Stimulated activated CD8-positive, alpha-beta memory T cell treated with anti-CD3 and anti-CD28 coated beads, Interleukin-4, amount 100 ng/mL, for 48 hours (primary cell): ENCODE data around the gene CASQ2.
"Not testable (repeated sequence)": the region's sequence is repeated elsewhere in the genome, so short reads cannot be mapped to it uniquely, and the experiment has no call there.

Experiments
- DNase-seq: peaks from one replicate; pipeline ENCODE4 v3.0.0-alpha.2; 2020

Gene CASQ2

GRCh38 chr1:115779075-115779474 lies 10.6 kb upstream of the CASQ2 start:
- not testable (repeated sequence) for DNase-seq

- DNase-seq, result peak; percentile 24
These were observed 3.4 kb upstream of the CASQ2 start for GRCh38 chr1:115771847-115772457.

- no peak for DNase-seq
These were observed 2.8 kb upstream of the CASQ2 start for GRCh38 chr1:115771094-115771846.

- no peak for DNase-seq
These were observed 1.1 kb downstream of the CASQ2 start for GRCh38 chr1:115767403-115767802.

- no peak for DNase-seq
These were observed 3.4 kb downstream of the CASQ2 start for GRCh38 chr1:115765091-115765490.

- no peak for DNase-seq
These were observed 4.0 kb downstream of the CASQ2 start for GRCh38 chr1:115764541-115764940.

- no peak for DNase-seq
These were observed 5.7 kb downstream of the CASQ2 start for GRCh38 chr1:115762779-115763178.

GRCh38 chr1:115761601-115762302 lies 6.8 kb downstream of the CASQ2 start:
- DNase-seq, result no peak

DNA sequence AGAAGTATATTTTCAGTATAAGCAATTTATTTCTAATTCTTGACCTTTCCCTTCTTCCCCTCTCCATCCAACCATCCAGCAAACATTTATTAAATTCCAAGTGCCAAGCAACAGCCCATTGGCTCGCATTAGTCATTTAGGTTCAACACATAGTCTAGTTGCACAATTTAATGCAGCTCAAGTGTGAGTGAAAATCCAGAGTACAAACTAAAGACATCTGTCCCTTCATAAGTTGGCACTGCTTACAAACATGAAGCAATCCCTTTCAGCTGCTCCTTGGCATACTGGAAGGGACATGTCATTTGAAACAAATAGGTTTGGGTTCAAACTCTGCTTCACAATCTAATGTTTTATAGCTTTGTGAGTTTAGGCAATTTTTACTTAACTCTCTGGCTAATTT lies 10.7 kb downstream of the CASQ2 start:
- no peak for DNase-seq

- no peak for DNase-seq
These were observed 11.2 kb downstream of the CASQ2 start for GRCh38 chr1:115757326-115757725.

DNA sequence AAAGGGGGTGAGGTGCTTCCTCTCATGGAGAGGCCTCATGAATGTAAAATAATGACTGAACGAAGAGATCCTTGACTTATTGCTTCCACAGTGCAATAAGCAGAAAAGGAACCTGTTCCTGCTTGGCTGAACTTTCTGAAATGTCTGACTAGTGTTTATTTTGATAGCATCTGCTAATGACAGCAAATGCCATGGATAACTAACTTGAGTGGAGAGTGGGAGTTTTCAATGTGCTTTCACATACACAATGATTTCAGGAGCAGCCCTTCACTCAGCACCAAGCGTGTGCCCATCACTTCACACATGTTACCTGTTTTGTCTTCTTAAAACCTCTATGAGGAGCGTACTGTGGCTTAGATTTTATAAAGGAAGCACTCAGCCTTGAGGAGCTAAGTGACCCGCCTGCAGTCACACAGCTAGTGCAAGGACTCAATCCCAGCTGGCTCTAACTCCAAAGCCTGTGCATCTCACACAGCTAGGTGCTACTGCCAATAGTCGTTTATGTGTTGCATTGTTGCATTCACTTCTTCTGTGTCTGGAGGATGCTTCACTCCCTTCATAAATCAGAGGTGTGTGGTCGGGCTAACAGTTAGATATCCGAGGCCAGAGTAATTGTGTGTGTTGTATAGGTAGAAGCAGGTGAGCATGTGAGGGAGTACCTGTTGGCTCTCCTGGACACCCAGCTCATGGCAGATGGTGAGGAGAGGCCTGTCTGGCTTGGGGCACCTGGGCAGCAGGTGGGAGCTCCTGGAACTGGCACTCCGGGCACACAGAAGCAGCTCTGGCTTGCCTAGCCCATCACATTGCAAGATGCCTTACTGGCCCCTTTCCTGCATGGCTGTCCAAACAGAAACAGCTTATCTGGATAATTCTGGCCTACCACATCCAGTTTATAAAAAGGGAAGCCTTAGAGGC lies 12.8 kb downstream of the CASQ2 start:
- no peak for DNase-seq

DNA sequence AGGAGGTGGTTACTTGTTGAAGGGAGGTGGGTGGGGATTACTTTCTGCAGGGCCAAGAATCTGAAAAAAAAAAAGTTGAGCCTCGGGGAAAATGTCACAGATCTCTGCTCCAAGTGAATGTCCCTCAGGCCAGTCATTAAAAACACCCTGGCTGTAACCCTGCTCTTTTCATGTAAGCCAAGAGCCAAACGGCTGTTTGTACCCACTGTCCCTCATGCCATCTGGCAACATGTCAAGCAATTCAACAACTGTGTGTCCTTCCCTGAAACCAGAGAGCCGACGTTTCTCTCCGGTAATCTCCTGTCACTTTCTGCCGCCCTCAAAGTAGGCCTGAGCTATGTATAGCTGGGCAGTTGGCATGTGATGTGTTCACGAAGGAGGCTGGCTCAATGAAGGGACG lies 14.7 kb downstream of the CASQ2 start:
- no peak for DNase-seq

GRCh38 chr1:115753361-115753760 lies 15.2 kb downstream of the CASQ2 start:
- no peak for DNase-seq

GRCh38 chr1:115748401-115749150 lies 19.9 kb downstream of the CASQ2 start:
- no peak for DNase-seq

DNA sequence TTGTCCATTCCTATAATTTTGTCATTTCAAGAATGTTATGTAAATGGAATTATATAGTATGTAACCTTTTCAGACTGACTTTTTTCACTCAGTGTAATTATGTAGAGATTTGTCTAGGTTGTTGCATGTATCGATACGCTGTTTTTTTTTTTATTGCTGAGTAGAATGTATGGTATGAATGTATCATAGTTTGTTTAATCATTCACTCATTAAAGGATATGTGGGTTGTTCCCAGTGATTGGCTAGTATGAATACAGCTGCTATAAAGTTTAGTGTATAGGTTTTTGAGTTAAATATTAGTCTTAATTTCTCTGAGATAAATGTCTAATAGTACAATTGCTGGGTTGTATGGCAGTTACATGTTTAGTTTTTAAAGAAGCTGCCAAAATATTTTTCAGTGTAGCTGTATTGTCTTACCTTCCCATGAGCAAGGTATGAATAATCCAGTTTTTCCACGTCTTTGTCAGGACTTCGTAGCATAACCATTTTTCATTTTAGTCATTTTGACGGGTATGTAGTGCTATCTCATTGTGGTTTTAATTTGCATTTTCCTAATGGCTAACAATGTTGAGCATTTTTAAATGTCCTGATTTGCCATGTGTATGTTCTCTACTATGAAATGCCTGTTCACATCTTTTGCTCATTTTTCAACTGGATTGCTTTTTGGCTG lies 22.4 kb downstream of the CASQ2 start:
- no peak for DNase-seq

DNA sequence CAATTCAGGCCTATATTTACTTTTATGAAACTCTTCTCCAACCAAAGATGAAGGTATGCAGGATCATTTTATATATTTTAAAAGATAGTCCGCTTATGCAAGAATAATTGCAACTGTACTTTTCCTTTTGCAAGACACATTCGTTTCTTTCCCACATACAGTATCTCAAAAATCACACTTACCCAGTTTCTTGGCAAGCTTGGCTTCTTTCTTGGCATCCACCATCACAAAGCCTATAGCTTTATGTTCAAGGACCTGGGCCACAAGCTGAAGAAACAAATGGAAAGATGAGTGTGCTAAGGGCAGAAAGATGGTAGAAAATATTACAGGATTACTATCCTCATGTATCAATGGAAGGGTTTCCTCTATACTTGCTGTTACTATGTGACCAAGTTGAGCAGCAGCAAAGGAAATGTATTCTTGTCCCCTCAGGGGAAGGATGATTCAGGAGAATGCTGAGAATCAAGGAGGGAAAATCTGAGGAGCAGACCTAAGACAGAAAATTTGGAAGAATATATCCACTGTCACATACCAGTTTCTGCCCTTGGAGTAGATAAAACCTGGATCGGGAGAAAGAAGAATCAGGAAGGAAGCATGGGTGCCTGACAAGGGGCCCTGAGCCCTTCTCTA lies 23.8 kb downstream of the CASQ2 start:
- no peak for DNase-seq

GRCh38 chr1:115740811-115741210 lies 27.7 kb downstream of the CASQ2 start:
- DNase-seq, result no peak

DNA sequence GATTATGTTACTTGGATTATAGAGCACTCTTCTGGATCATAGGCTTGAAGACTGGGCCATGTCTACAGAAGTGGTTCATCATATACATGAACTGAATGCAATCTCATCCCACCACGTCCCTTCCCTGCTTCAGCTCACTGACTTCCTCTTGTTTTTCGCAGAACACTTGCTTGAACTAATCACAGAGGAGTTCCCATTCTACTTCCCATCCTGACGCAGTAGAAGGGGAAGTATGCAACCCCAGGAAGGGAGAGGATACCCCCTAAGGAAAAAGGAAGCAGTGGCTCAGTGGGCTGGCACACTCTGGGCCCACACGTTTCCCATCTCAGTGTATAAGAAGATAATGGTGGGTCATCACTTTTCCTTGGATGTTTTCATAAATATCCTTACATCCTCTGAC lies 36.2 kb downstream of the CASQ2 start:
- no peak for DNase-seq

DNA sequence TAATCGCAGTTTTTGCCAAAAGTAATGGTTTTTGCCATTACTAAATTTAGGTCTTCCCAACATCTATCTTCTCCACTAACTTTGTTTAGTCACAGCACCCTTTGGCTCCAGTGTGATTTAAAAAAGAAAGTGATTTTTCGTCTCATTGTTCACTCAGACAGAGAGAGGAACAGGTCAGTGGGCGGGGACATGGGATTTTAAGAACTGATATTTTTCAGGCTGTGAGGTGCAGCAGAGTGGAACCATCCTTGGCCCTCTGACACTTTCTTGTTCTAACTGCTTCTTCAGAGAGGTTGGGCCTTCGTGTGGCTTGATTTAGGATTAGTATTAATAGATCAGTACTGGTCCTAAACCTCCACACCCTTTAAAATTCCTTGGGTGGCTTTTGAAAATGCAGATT lies 38.8 kb downstream of the CASQ2 start:
- DNase-seq, result no peak

DNA sequence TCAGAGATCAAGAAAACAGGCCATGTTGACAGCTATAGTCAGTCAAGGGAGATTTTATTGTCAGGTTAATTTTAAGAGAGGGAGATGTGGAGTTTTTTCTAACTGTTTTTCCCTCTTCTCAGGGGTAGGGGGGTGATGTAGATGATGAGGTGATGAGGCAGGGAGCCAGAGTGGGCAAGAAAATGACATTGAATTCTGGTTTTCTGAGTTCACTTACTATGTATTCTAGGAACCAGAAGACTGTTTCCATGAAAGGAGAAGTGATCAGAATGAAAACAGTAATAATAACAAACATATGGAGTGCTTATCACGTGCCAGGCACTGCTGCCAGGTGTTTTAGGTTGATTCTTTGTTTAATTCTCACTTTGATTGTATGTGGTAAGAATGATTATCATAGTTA lies 40.2 kb downstream of the CASQ2 start:
- DNase-seq, result no peak

GRCh38 chr1:115727706-115728249 lies 40.7 kb downstream of the CASQ2 start:
- DNase-seq, result no peak
